Measurements from ENCODE around the gene LCE1A.

LCE1A gene

GRCh38 chr1:152836870-152837269 is 9.6 kb downstream of the LCE1A start:
- TF ChIP-seq CTCF (IDR thresholded peaks at IDR 0.05; ENCODE audit: low read depth, low read length): no peak
- in situ Hi-C loops (cut with HindIII; ENCODE audit: low sequenced_read_pairs): no loop called here
- no peak for DNase-seq (ENCODE audit: low read depth, low spot score)
- no peak overlapping the region for H3K4me3 ChIP-seq (ENCODE audit: low read depth, low read length)

- no peak for DNase-seq (ENCODE audit: low read depth, low spot score)
- no peak within 1 kb of the TSS for H3K4me3 ChIP-seq (ENCODE audit: low read depth, low read length)
- in situ Hi-C loops (cut with HindIII; ENCODE audit: low sequenced_read_pairs): no loop called here
- no peak for TF ChIP-seq CTCF (IDR thresholded peaks at IDR 0.05; ENCODE audit: low read depth, low read length)
These were observed 15.3 kb downstream of the LCE1A start, which contains the start of gene LCE6A for GRCh38 chr1:152842556-152842955. TSS of gene LCE6A (plus strand) at chr1:152842856. CDS start at chr1:152843521, 665 bp downstream.

- in situ Hi-C loops (cut with HindIII; ENCODE audit: low sequenced_read_pairs): no loop called here
- no peak for TF ChIP-seq CTCF (IDR thresholded peaks at IDR 0.05; ENCODE audit: low read depth, low read length)
- no peak overlapping the region for H3K4me3 ChIP-seq (ENCODE audit: low read depth, low read length)
- no peak for DNase-seq (ENCODE audit: low read depth, low spot score)
These were observed 28.4 kb downstream of the LCE1A start for GRCh38 chr1:152855661-152856060.

GRCh38 chr1:152858062-152858461 is 30.8 kb downstream of the LCE1A start:
- TF ChIP-seq CTCF (IDR thresholded peaks at IDR 0.05; ENCODE audit: low read depth, low read length): no peak
- in situ Hi-C loops (cut with HindIII; ENCODE audit: low sequenced_read_pairs): no loop called here
- DNase-seq (ENCODE audit: low read depth, low spot score): no peak
- no peak overlapping the region for H3K4me3 ChIP-seq (ENCODE audit: low read depth, low read length)

GRCh38 chr1:152859696-152860095 is 32.4 kb downstream of the LCE1A start, which contains the start of gene LCE7A:
TSS of gene LCE7A (plus strand) at chr1:152859996. CDS start at chr1:152860698, 702 bp downstream.
- no peak for TF ChIP-seq CTCF (IDR thresholded peaks at IDR 0.05; ENCODE audit: low read depth, low read length)
- DNase-seq (ENCODE audit: low read depth, low spot score): no peak
- no peak within 1 kb of the TSS for H3K4me3 ChIP-seq (ENCODE audit: low read depth, low read length)
- in situ Hi-C loops (cut with HindIII; ENCODE audit: low sequenced_read_pairs): no loop called here

- no peak for DNase-seq (ENCODE audit: low read depth, low spot score)
- no peak for TF ChIP-seq CTCF (IDR thresholded peaks at IDR 0.05; ENCODE audit: low read depth, low read length)
- in situ Hi-C loops (cut with HindIII; ENCODE audit: low sequenced_read_pairs): no loop called here
- no peak overlapping the region for H3K4me3 ChIP-seq (ENCODE audit: low read depth, low read length)
These were observed 32.9 kb downstream of the LCE1A start for GRCh38 chr1:152860129-152860528.

GRCh38 chr1:152861374-152861773 is 34.1 kb downstream of the LCE1A start:
- TF ChIP-seq CTCF (IDR thresholded peaks at IDR 0.05; ENCODE audit: low read depth, low read length): no peak
- in situ Hi-C loops (cut with HindIII; ENCODE audit: low sequenced_read_pairs): no loop called here
- no peak for DNase-seq (ENCODE audit: low read depth, low spot score)
- no peak overlapping the region for H3K4me3 ChIP-seq (ENCODE audit: low read depth, low read length)
